Activated naive CD8-positive, alpha-beta T cell treated with anti-CD3 and anti-CD28 coated beads, Interleukin-2, amount 50 U/mL, for 16 hours (primary cell): ENCODE measurements around the gene HLA-A.
"Not testable (repeated sequence)": the region's sequence is repeated elsewhere in the genome, so short reads cannot be mapped to it uniquely, and the experiment has no call there.

Source experiments
- DNase-seq: peaks from one replicate; pipeline ENCODE4 v3.0.0-alpha.2; 2020; ENCODE audit warnings: low read depth, low spot score

HLA-A gene

GRCh38 chr6:29942275-29943052 lies at the start of gene HLA-A:
Gene HLA-A (plus strand): TSS chr6:29942532. CDS start chr6:29942554, 22 bp downstream.
- peak; percentile 81 for DNase-seq

GRCh38 chr6:29892696-29893095 lies 49.6 kb upstream of the HLA-A start:
- DNase-seq, result no peak

- DNase-seq, result no peak
These were observed 43.1 kb upstream of the HLA-A start for GRCh38 chr6:29899281-29899680.

- DNase-seq, result no peak
These were observed 37.0 kb upstream of the HLA-A start for GRCh38 chr6:29905286-29905685.

- no peak for DNase-seq
These were observed 34.5 kb upstream of the HLA-A start for GRCh38 chr6:29907637-29908340.

GRCh38 chr6:29908341-29908662 lies 34.0 kb upstream of the HLA-A start:
- no peak for DNase-seq

- DNase-seq, result no peak
These were observed 33.6 kb upstream of the HLA-A start for GRCh38 chr6:29908710-29909109.

- no peak for DNase-seq
These were observed 32.3 kb upstream of the HLA-A start for GRCh38 chr6:29909985-29910384.

- no peak for DNase-seq
These were observed 29.5 kb upstream of the HLA-A start for GRCh38 chr6:29912840-29913239.

- DNase-seq, result no peak
These were observed 25.6 kb upstream of the HLA-A start for GRCh38 chr6:29916741-29917140.

GRCh38 chr6:29917857-29918256 lies 24.5 kb upstream of the HLA-A start:
- DNase-seq, result no peak

GRCh38 chr6:29919506-29920445 lies 22.6 kb upstream of the HLA-A start:
- no peak for DNase-seq

GRCh38 chr6:29924287-29924686 lies 18.0 kb upstream of the HLA-A start:
- DNase-seq, result no peak

- DNase-seq, result no peak
These were observed 17.6 kb upstream of the HLA-A start for GRCh38 chr6:29924731-29925130.

GRCh38 chr6:29925321-29925720 lies 17.0 kb upstream of the HLA-A start:
- DNase-seq, result no peak

GRCh38 chr6:29925727-29926412 lies 16.5 kb upstream of the HLA-A start:
- DNase-seq, result no peak

GRCh38 chr6:29926413-29927274 lies 15.7 kb upstream of the HLA-A start:
- peak; percentile 62 for DNase-seq

GRCh38 chr6:29927275-29927569 lies 15.1 kb upstream of the HLA-A start:
- no peak for DNase-seq

GRCh38 chr6:29927841-29928388 lies 14.4 kb upstream of the HLA-A start:
- DNase-seq, result no peak

- not testable (repeated sequence) for DNase-seq
These were observed 12.3 kb upstream of the HLA-A start for GRCh38 chr6:29930047-29930446.

GRCh38 chr6:29933955-29934354 lies 8.4 kb upstream of the HLA-A start:
- no peak for DNase-seq
